Neural cell (in vitro differentiated cells): ENCODE data around the gene FAM210A. TPM values are rescaled to one million over a fixed set of nuclear protein-coding genes. Genes with fewer than 3 reads are reported as not detected.

ENCODE experiments used
- H2AFZ ChIP-seq: fragments of 200-600, 300-800 bp; sonication (generic), shearing (Covaris generic); 2 replicates; pipeline ENCODE4 v1.6.0; 2014; ENCODE audit warnings: low read depth, mild to moderate bottlenecking, antibody characterized with exemption, low read length, moderate library complexity
- H3F3A ChIP-seq: fragments of 200-600 bp; shearing (Covaris generic); 2 replicates; pipeline ENCODE4 v1.6.1; 2016; ENCODE audit warnings: mild to moderate bottlenecking, moderate library complexity, mixed read lengths, antibody characterized with exemption, low read length; ENCODE audit not compliant: insufficient read depth, poor library complexity, severe bottlenecking
- H3K27ac ChIP-seq: fragments of 200-600, 300-800 bp; sonication (generic), shearing (Covaris generic); 2 replicates; pipeline ENCODE4 v1.5.1; 2014; ENCODE audit warnings: mild to moderate bottlenecking, low read length, moderate library complexity
- H3K27me3 ChIP-seq: fragments of 300-800, 200-600 bp; sonication (generic), shearing (Covaris generic); 2 replicates; pipeline ENCODE4 v1.6.0; 2014; ENCODE audit warnings: mild to moderate bottlenecking, low read depth, low read length, moderate library complexity; ENCODE audit not compliant: insufficient read depth
- H3K36me3 ChIP-seq: fragments of 300-800, 200-600 bp; sonication (generic), shearing (Covaris generic); 2 replicates; pipeline ENCODE4 v1.5.1; 2014; ENCODE audit warnings: mild to moderate bottlenecking, antibody characterized with exemption, low read length, moderate library complexity; ENCODE audit not compliant: insufficient read depth
- H3K4me2 ChIP-seq: fragments of 300-800, 200-600 bp; sonication (generic), shearing (Covaris generic); 2 replicates; pipeline ENCODE4 v1.6.0; 2014; ENCODE audit warnings: mild to moderate bottlenecking, low read length
- H3K4me3 ChIP-seq: fragments of 300-800, 200-600 bp; sonication (generic), shearing (Covaris generic); 2 replicates; pipeline ENCODE4 v1.5.1; 2014; ENCODE audit warnings: mild to moderate bottlenecking, low read length, moderate library complexity
- H3K79me2 ChIP-seq: fragments of 200-600 bp; shearing (Covaris generic); replicated peaks from 2 replicates; pipeline ENCODE4 v1.6.0; 2014; ENCODE audit warnings: mild to moderate bottlenecking, low read length, moderate library complexity; ENCODE audit not compliant: insufficient read depth
- H3K9ac ChIP-seq: fragments of 300-800, 200-600 bp; sonication (generic), shearing (Covaris generic); 2 replicates; pipeline ENCODE4 v1.6.1; 2016; ENCODE audit warnings: mild to moderate bottlenecking, low read length, mixed read lengths
- H3K9me2 ChIP-seq: fragments of 200-600 bp; shearing (Covaris generic); 2 replicates; pipeline ENCODE4 v1.6.1; 2016; ENCODE audit warnings: mild to moderate bottlenecking, low read length, mixed read lengths; ENCODE audit not compliant: insufficient read depth
- H3K9me3 ChIP-seq: fragments of 200-600, 300-800 bp; sonication (generic), shearing (Covaris generic); 2 replicates; pipeline ENCODE4 v1.6.1; 2016; ENCODE audit warnings: mild to moderate bottlenecking, mixed run types, low read length, moderate library complexity, mixed read lengths
- H4K20me1 ChIP-seq: fragments of 200-600 bp; shearing (Covaris generic); 2 replicates; pipeline ENCODE4 v1.6.1; 2016; ENCODE audit warnings: mild to moderate bottlenecking, mixed run types; ENCODE audit not compliant: insufficient read depth
- EZH2 ChIP-seq: fragments of 200-600, 300-800 bp; shearing (Covaris generic), sonication (generic); IDR thresholded peaks from 2 replicates; pipeline ENCODE4 v1.6.1; 2014; ENCODE audit warnings: antibody characterized with exemption, low read length, borderline replicate concordance, mild to moderate bottlenecking; ENCODE audit not compliant: insufficient read depth, poor library complexity, severe bottlenecking
- MXI1 ChIP-seq: fragments of 450-650 bp; conservative IDR thresholded peaks from 2 replicates; pipeline ENCODE4 v1.6.1; 2014; ENCODE audit warnings: antibody characterized with exemption, mild to moderate bottlenecking; ENCODE audit not compliant: poor library complexity, severe bottlenecking
- POLR2AphosphoS5 ChIP-seq: IDR thresholded peaks from 2 replicates; pipeline ENCODE4 v1.6.1; 2012
- RAD21 ChIP-seq: fragments of 450-650 bp; conservative IDR thresholded peaks from 2 replicates; pipeline ENCODE4 v1.6.1; 2014; ENCODE audit warnings: antibody characterized with exemption, mild to moderate bottlenecking, moderate library complexity
- SMC3 ChIP-seq: fragments of 450-650 bp; conservative IDR thresholded peaks from 2 replicates; pipeline ENCODE4 v1.6.1; 2014; ENCODE audit warnings: antibody characterized with exemption, mild to moderate bottlenecking, moderate library complexity; ENCODE audit not compliant: poor library complexity
- TAF1 ChIP-seq: IDR thresholded peaks from 2 replicates; pipeline ENCODE4 v1.6.1; 2012; ENCODE audit warnings: low read depth
- polyA plus RNA-seq: library from polyadenylated mRNA; depleted of rRNA; stranded (reverse); fragments of >200 nt; gene quantifications from 2 replicates; pipeline ENCODE4 v1.2.3, GENCODE V29; 2014
- TF ChIP-seq, protein P1 (sequence below): IDR thresholded peaks from 2 replicates; pipeline ENCODE4 v1.6.1; 2012; ENCODE audit warnings: borderline replicate concordance

The FAM210A gene
- polyA plus RNA-seq, 1 donor from 2014 or later, result 11.5 TPM

DNA sequence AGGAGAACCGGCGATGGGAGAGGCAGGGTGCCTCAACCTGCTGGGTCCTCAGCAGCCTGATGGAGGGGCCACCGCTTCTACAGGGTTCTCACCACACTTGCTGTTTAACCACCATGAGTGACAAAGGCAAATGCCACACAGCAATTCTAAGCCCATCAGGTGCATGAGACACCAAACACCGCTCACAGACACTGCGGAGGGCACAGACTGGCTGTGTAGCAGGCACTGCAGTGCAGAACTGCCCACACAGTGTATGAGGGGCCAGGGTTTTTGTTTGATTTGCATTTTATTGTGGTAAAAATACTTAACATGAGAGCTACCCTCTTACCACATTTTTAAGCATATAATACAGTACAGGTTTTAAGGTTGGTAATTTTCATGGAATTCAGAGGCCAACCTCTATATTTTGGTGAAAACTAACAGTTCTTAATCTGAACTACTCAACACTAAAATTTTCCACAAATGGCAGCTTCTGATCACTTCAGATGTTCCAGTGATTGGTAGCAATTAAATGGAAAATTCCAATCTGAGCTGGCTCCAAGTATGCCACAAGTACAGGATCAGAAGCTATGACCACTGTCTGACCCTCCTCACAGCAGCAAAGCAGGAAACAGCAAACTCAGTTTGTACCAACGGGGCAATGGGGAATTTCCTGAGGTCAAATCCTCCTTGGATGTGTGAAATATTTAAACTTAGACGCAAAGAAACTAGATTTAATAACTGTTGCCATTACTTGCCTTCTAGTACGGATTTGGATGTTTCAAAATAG lies 67.7 kb downstream of the FAM210A start:
- Histone ChIP-seq H3K27me3 (no peaks in the 10 kb centered on the region), H3K27ac (no peak overlapping the region), H3K4me3 (no peak overlapping the region), H3K9me2 (no peaks in the 10 kb centered on the region), H3K4me2 (no peak overlapping the region), H3F3A (no peaks in the 10 kb centered on the region), H4K20me1 (peaks cover 3% of the 10 kb centered on the region), H3K36me3 (no peaks in the 10 kb centered on the region), H3K79me2 (no peaks in the 10 kb centered on the region), H3K9me3 (no peaks in the 10 kb centered on the region), H3K9ac (no peak overlapping the region), H2AFZ (no peak overlapping the region)
- TF ChIP-seq, protein P1, sequence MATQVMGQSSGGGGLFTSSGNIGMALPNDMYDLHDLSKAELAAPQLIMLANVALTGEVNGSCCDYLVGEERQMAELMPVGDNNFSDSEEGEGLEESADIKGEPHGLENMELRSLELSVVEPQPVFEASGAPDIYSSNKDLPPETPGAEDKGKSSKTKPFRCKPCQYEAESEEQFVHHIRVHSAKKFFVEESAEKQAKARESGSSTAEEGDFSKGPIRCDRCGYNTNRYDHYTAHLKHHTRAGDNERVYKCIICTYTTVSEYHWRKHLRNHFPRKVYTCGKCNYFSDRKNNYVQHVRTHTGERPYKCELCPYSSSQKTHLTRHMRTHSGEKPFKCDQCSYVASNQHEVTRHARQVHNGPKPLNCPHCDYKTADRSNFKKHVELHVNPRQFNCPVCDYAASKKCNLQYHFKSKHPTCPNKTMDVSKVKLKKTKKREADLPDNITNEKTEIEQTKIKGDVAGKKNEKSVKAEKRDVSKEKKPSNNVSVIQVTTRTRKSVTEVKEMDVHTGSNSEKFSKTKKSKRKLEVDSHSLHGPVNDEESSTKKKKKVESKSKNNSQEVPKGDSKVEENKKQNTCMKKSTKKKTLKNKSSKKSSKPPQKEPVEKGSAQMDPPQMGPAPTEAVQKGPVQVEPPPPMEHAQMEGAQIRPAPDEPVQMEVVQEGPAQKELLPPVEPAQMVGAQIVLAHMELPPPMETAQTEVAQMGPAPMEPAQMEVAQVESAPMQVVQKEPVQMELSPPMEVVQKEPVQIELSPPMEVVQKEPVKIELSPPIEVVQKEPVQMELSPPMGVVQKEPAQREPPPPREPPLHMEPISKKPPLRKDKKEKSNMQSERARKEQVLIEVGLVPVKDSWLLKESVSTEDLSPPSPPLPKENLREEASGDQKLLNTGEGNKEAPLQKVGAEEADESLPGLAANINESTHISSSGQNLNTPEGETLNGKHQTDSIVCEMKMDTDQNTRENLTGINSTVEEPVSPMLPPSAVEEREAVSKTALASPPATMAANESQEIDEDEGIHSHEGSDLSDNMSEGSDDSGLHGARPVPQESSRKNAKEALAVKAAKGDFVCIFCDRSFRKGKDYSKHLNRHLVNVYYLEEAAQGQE, result no peak
- TF ChIP-seq TAF1 (no peak), EZH2 (no peak), SMC3 (no peak), POLR2AphosphoS5 (no peak)

DNA sequence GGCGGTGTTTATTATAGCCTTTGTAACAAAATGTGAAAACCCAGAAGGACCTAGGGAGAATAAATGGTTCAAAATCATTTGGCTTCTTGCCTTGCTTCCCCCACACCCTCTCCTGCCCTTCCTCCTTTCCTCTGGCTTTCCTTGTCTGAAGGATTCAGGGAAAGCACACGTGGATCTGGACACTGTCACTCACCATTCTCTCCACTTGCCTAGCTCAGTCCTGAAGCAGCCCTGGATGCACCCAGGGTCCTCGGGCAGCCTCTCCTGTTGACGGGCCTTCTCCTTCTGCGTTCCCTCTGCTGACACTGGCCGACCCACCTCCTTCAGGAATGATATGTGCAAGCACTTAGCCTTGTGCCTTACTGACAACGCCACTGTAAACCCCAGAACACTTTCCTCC lies 68.4 kb downstream of the FAM210A start:
- peaks cover 3% of the 10 kb centered on the region for H4K20me1 ChIP-seq
- H3K79me2 ChIP-seq, result no peaks in the 10 kb centered on the region
- no peaks in the 10 kb centered on the region for H3K36me3 ChIP-seq
- H2AFZ ChIP-seq, result no peak overlapping the region
- TF ChIP-seq EZH2 (no peak), RAD21 (no peak), POLR2AphosphoS5 (no peak)
- no peak overlapping the region for H3K27ac ChIP-seq
- H3K4me3 ChIP-seq, result no peak overlapping the region
- H3K9me3 ChIP-seq, result no peaks in the 10 kb centered on the region
- no peaks in the 10 kb centered on the region for H3K27me3 ChIP-seq
- H3K4me2 ChIP-seq, result no peak overlapping the region
- no peaks in the 10 kb centered on the region for H3K9me2 ChIP-seq
- H3F3A ChIP-seq, result no peaks in the 10 kb centered on the region
- no peak overlapping the region for H3K9ac ChIP-seq

DNA sequence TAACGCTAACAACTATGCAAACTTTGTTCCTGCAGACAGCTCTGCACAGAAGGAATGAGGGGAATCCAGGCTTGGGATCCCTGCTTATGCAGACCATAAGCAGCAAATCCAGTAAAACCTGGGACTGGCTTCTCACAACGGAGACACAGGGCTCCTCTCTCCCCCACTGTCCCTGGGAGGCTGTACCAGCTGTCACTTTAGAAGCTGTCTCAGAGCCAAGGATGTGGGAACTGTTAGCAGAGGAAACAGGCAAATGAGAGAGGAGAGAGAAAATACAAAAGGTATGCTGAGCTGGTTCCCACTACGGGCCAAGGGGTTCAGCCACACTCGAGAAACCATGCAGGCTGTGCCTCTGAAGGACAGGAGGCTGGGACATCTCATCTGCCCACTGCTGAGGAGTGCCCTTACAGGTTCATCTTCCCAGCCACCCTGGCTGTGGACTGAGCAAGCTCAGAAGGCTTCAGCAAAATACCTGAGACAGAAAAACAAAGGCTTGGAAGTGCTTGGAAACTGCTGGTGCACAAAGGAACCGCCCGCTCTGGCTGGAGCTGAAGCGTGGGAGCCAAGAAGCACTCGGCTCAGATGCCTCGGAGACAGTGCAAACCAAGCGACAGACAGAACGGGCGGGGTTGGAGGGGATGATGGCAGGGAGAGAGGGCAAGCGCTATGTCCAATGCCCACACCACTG lies 72.5 kb downstream of the FAM210A start:
- Histone ChIP-seq H3K4me3 (no peak overlapping the region), H3K9ac (no peak overlapping the region)

More for the DNA sequence above, 72.5 kb downstream of the FAM210A start:
- no peak overlapping the region for H3K27ac ChIP-seq
- no peak overlapping the region for H2AFZ ChIP-seq
- no peaks in the 10 kb centered on the region for H3K27me3 ChIP-seq
- no peaks in the 10 kb centered on the region for H3K79me2 ChIP-seq
- no peaks in the 10 kb centered on the region for H4K20me1 ChIP-seq
- no peaks in the 10 kb centered on the region for H3K9me3 ChIP-seq
- H3K9me2 ChIP-seq, result no peaks in the 10 kb centered on the region
- no peaks in the 10 kb centered on the region for H3F3A ChIP-seq
- no peak overlapping the region for H3K4me2 ChIP-seq
- TF ChIP-seq MXI1, result no peak
- no peaks in the 10 kb centered on the region for H3K36me3 ChIP-seq
